Activated CD4-positive, alpha-beta memory T cell treated with anti-CD3 and anti-CD28 coated beads, Interleukin-2, amount 10 ng/mL, durations not matched to agents 7 days and 5 days (primary cell): ENCODE results near the gene FNDC11. TPM values are rescaled to one million over a fixed set of nuclear protein-coding genes. Genes with fewer than 3 reads are reported as not detected.
"Not testable (repeated sequence)": the region's sequence is repeated elsewhere in the genome, so short reads cannot be mapped to it uniquely, and the experiment has no call there.

Source experiments
- CTCF ChIA-PET: fragments of 350-600 bp; sonication (Branson Sonifier 250); formaldehyde crosslinking; loops from one replicate; lab custom pipeline; 2021; ENCODE audit warnings: antibody characterized with exemption, inconsistent platforms; lab: Charles Lee
- POLR2A ChIA-PET: fragments of 350-600 bp; sonication (Branson Sonifier 250); formaldehyde crosslinking; loops from one replicate; lab custom pipeline; 2021; ENCODE audit warnings: antibody characterized with exemption; lab: Charles Lee
- DNase-seq: peaks from one replicate; pipeline ENCODE4 v3.0.0-alpha.2; 2020
- H3K27ac Mint-ChIP-seq: one replicate; pipeline ENCODE4 v1.8.0; 2021; ENCODE audit warnings: mild to moderate bottlenecking, mixed read lengths
- H3K27me3 Mint-ChIP-seq: one replicate; pipeline ENCODE4 v1.8.0; 2021; ENCODE audit warnings: mixed read lengths
- H3K36me3 Mint-ChIP-seq: one replicate; pipeline ENCODE4 v1.8.0; 2021; ENCODE audit warnings: low read depth, mixed read lengths
- H3K4me1 Mint-ChIP-seq: one replicate; pipeline ENCODE4 v1.8.0; 2021; ENCODE audit warnings: mixed read lengths
- H3K4me3 Mint-ChIP-seq: one replicate; pipeline ENCODE4 v1.8.0; 2021; ENCODE audit warnings: mild to moderate bottlenecking, mixed read lengths
- H3K9me3 Mint-ChIP-seq: one replicate; pipeline ENCODE4 v1.8.0; 2021; ENCODE audit warnings: mixed read lengths
- total RNA-seq, 2 experiments: library from RNA; stranded (reverse); gene quantifications; one replicate each; pipeline ENCODE4 v1.2.3, GENCODE V29; 2021

Gene FNDC11, protein sequence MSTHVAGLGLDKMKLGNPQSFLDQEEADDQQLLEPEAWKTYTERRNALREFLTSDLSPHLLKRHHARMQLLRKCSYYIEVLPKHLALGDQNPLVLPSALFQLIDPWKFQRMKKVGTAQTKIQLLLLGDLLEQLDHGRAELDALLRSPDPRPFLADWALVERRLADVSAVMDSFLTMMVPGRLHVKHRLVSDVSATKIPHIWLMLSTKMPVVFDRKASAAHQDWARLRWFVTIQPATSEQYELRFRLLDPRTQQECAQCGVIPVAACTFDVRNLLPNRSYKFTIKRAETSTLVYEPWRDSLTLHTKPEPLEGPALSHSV
- total RNA-seq = under 1 TPM; 0.20 to 0.30 TPM

DNA sequence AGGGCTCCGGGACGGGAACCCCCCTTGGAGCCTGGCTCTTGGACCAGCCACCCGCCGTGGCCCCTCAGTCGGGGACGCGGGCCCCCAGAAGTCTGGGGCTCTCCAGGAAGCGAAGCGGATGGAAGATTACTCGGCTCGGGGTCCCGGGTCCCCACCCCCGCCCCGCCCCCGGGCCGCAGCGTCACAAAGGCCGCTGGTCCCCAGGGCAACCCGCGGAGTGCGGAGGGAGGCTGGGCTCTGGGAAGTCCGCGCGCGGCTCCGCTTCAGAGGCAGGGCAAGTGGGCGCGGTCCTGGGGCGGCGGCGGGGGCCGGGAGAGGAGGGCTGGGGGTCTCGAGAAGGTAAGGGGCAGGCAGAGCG lies at the start of gene FNDC11:
Gene FNDC11, plus strand, starts transcription at position 227 of the 358 bp plus-strand sequence. CDS start 1,505 bp downstream, outside the sequence.
- H3K4me1 Mint-ChIP-seq = peaks cover 15% of the 10 kb centered on the region
- H3K27me3 Mint-ChIP-seq = peaks cover 19% of the 10 kb centered on the region
- H3K27ac Mint-ChIP-seq = peak within 1 kb of the TSS; percentile 77
- no peak for DNase-seq
- H3K4me3 Mint-ChIP-seq = peak within 1 kb of the TSS; percentile 41
- CTCF ChIA-PET = no interaction called here
- POLR2A ChIA-PET = interaction anchor here (1.1 to 2.4 kb wide), 2 partner anchors 11 to 14 kb away, joined by 4 to 7 read pairs; no protein-coding TSS in a partner anchor
- peaks cover 11% of the 10 kb centered on the region for H3K36me3 Mint-ChIP-seq
- no peaks in the 10 kb centered on the region for H3K9me3 Mint-ChIP-seq

DNA sequence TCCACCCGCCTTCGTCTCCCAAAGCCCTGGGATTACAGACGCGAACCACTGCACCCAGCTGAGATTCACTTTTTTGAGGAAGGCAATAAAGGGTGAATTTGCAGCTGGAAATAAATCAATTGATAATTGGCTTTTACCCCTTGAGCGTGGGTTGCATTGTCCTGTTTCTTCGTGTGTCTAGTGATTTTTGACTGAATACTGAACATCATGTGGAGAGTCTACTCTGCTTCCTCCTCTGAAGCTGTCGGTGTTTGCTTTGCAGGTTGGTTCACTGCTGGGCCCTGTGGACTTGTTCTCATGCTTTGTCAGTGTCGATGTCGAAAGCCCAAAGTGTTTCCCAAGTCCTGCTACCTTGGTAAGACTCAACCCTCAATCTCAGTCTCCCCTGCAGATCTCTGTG lies 49.3 kb upstream of the FNDC11 start:
- ChIA-PET CTCF (interaction anchor here (1.1 to 1.6 kb wide), 2 partner anchors 8 to 33 kb away, joined by 3 to 6 read pairs; partner anchors contain the start of gene PTK6), POLR2A (interaction anchor here (1.9 kb wide), 1 partner anchor 16 kb away, joined by 5 read pairs; the partner anchor contains the start of gene PPDPF)
- H3K27me3 Mint-ChIP-seq = peaks cover 33% of the 10 kb centered on the region
- H3K27ac Mint-ChIP-seq = no peak overlapping the region
- H3K4me3 Mint-ChIP-seq = no peak overlapping the region
- H3K4me1 Mint-ChIP-seq = peaks cover 15% of the 10 kb centered on the region
- no peaks in the 10 kb centered on the region for H3K36me3 Mint-ChIP-seq
- no peak for DNase-seq
- H3K9me3 Mint-ChIP-seq = no peaks in the 10 kb centered on the region

DNA sequence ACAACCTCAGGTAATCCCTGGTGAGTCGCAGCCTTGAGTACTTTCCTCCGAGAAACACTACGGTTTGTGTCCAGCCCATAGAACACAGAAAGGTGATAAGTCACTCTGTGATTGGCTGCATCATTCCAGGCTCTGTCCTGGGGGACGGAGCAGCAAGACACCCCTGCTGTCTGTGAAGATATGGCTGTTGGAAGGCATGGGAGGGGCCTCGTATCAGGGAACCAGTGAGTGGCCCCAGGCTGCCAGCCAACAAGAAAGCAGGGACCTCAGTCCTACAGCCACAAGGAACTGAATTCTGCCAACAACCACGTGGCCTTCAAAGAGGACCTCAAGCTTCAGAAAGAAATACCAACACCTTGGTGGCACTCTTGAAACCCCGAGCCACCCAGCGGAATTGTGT lies 48.7 kb upstream of the FNDC11 start:
- H3K4me3 Mint-ChIP-seq = no peak overlapping the region
- peaks cover 38% of the 10 kb centered on the region for H3K27me3 Mint-ChIP-seq

DNA sequence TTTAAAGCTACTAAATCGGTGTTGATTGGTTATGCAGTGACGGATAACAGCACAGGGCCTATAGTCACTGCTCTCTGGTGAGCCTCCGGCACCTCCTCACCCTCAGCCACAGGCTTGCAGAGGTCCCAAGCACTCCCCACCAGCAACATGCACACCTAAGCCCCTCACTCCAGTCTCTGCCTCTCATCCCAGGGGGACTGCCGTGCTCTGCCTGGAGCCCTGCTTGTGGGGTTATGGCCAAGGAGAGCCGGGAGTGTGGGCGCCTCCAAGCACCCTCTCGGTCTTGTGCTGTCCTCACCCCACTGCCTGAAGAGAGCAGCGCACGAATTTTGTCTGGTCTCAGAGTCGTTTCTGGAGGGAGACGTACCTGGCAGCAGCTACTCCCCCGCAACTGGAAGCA lies 48.2 kb upstream of the FNDC11 start:
- ChIA-PET CTCF (interaction anchor here (1.6 kb wide), 1 partner anchor 9 kb away, joined by 6 read pairs; no protein-coding TSS in a partner anchor), POLR2A (interaction anchor here (1.9 kb wide), 1 partner anchor 15 kb away, joined by 5 read pairs; the partner anchor contains the start of gene PPDPF)
- Mint-ChIP-seq H3K27ac (no peak overlapping the region), H3K27me3 (peaks cover 39% of the 10 kb centered on the region), H3K4me1 (peaks cover 15% of the 10 kb centered on the region), H3K36me3 (no peaks in the 10 kb centered on the region), H3K9me3 (no peaks in the 10 kb centered on the region), H3K4me3 (no peak overlapping the region)
- DNase-seq = no peak

More for the DNA sequence above, 48.7 kb upstream of the FNDC11 start:
- CTCF ChIA-PET = interaction anchor here (1.6 kb wide), 1 partner anchor 9 kb away, joined by 6 read pairs; no protein-coding TSS in a partner anchor
- Mint-ChIP-seq H3K4me1 (peaks cover 15% of the 10 kb centered on the region), H3K9me3 (no peaks in the 10 kb centered on the region), H3K36me3 (no peaks in the 10 kb centered on the region), H3K27ac (no peak overlapping the region)
- POLR2A ChIA-PET = interaction anchor here (1.9 kb wide), 1 partner anchor 15 kb away, joined by 5 read pairs; the partner anchor contains the start of gene PPDPF
- no peak for DNase-seq

DNA sequence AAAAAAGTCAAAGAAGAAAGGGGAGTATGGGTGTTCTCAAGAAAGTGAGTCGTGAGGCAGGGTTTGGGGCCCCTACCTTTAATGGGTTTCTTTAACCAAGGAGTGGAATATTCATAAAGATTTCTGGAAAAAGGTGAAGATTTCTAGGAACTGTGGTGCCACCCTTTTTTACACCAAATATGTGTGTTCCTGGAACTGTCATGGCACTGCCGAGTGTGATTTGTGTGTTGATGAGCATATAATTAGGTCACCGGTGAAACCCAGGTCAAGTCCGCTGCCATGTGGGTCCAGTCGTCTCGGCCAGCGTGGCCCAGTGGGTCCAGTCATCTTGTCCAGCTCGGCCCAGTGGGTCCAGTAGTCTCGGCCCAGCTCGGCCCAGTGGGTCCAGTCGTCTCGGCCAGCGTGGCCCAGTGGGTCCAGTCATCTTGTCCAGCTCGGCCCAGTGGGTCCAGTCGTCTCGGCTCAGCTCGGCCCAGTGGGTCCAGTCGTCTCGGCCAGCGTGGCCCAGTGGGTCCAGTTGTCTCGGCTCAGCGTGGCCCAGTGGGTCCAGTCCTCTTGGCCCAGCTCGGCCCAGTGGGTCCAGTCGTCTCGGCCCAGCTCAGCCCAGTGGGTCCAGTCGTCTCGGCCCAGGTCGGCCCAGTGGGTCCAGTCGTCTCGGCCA lies 46.7 kb upstream of the FNDC11 start:
- POLR2A ChIA-PET = interaction anchor here (1.8 kb wide), 1 partner anchor 13 kb away, joined by 8 read pairs; the partner anchor contains the start of gene PPDPF
- H3K4me3 Mint-ChIP-seq = no peak overlapping the region
- H3K27ac Mint-ChIP-seq = no peak overlapping the region
- peaks cover 41% of the 10 kb centered on the region for H3K27me3 Mint-ChIP-seq
- no peaks in the 10 kb centered on the region for H3K9me3 Mint-ChIP-seq
- DNase-seq = no peak
- CTCF ChIA-PET = interaction anchor here (1.5 kb wide), 1 partner anchor 10 kb away, joined by 4 read pairs; no protein-coding TSS in a partner anchor
- no peaks in the 10 kb centered on the region for H3K36me3 Mint-ChIP-seq
- H3K4me1 Mint-ChIP-seq = peaks cover 15% of the 10 kb centered on the region

GRCh38 chr20:63508072-63508768 lies 45.7 kb upstream of the FNDC11 start:
- H3K9me3 Mint-ChIP-seq = no peaks in the 10 kb centered on the region
- CTCF ChIA-PET = interaction anchor here (0.7 to 1.5 kb wide), 2 partner anchors 11 to 74 kb away, joined by 3 to 4 read pairs; no protein-coding TSS in a partner anchor
- peaks cover 47% of the 10 kb centered on the region for H3K27me3 Mint-ChIP-seq
- no peak overlapping the region for H3K4me3 Mint-ChIP-seq
- peaks cover 15% of the 10 kb centered on the region for H3K4me1 Mint-ChIP-seq
- DNase-seq = no peak
- H3K27ac Mint-ChIP-seq = no peak overlapping the region
- POLR2A ChIA-PET = interaction anchor here (0.9 to 1.8 kb wide), 2 partner anchors 12 to 16 kb away, joined by 3 to 8 read pairs; partner anchors contain the start of gene PPDPF
- no peaks in the 10 kb centered on the region for H3K36me3 Mint-ChIP-seq

DNA sequence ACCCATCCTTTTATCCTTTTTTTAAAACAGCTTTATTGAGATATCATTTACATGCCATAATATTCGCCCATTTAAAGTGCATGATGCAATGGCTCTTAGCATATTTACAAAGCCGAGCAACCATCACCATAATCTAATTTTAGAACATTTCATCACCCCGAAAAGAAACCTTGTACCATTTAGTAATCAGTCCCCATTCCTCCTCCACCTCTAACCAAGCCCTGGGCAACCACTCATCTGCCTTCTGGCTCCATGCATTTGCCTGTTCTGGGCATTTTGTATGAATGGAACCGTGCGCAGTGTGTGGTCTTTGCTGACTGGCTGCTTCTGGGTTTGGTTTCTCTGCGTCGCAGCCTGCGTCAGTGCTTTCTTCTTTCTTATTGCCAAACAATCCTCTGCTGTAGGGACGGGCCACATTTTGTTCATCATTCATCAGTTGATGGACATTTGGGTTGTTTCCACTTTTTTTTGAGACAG lies 44.8 kb upstream of the FNDC11 start:
- DNase-seq = no peak
- ChIA-PET POLR2A (interaction anchor here (0.9 kb wide), 1 partner anchor 15 kb away, joined by 3 read pairs; no protein-coding TSS in a partner anchor), CTCF (interaction anchor here (1.5 kb wide), 1 partner anchor 12 kb away, joined by 4 read pairs; no protein-coding TSS in a partner anchor)
- H3K9me3 Mint-ChIP-seq = no peaks in the 10 kb centered on the region
- H3K36me3 Mint-ChIP-seq = no peaks in the 10 kb centered on the region
- no peak overlapping the region for H3K27ac Mint-ChIP-seq
- H3K27me3 Mint-ChIP-seq = peaks cover 51% of the 10 kb centered on the region
- H3K4me1 Mint-ChIP-seq = peaks cover 15% of the 10 kb centered on the region
- no peak overlapping the region for H3K4me3 Mint-ChIP-seq

- peaks cover 4% of the 10 kb centered on the region for H3K9me3 Mint-ChIP-seq
- ChIA-PET POLR2A (no interaction called here), CTCF (no interaction called here)
- H3K27ac Mint-ChIP-seq = no peak overlapping the region
- no peak for DNase-seq
- no peak overlapping the region for H3K4me3 Mint-ChIP-seq
- H3K27me3 Mint-ChIP-seq = peaks cover 54% of the 10 kb centered on the region
- peaks cover 3% of the 10 kb centered on the region for H3K36me3 Mint-ChIP-seq
- H3K4me1 Mint-ChIP-seq = peaks cover 3% of the 10 kb centered on the region
Observed at GRCh38 chr20:63513207-63513606, 40.8 kb upstream of the FNDC11 start.

DNA sequence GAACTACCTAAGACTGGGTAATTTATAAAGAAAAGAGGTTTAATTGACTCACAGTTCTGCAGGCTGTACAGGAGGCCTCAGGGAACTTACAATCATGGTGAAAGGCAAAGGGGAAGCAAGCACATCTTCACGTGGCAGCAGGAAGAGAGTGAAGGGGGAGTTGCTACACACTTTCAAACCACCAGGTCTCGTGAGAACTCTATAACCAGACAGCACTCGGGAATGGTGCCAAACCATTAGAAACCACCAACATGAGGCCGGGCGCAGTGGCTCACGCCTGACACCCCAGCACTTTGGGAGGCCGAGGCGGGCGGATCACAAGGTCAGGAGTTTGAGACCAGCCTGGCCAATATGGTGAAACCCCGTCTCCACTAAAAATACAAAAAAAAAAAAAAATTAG lies 39.4 kb upstream of the FNDC11 start:
- H3K27ac Mint-ChIP-seq, H3K4me3 Mint-ChIP-seq, H3K9me3 Mint-ChIP-seq, POLR2A ChIA-PET, H3K36me3 Mint-ChIP-seq, DNase-seq, CTCF ChIA-PET, H3K4me1 Mint-ChIP-seq: not testable (repeated sequence)
- peaks cover 47% of the 10 kb centered on the region for H3K27me3 Mint-ChIP-seq

DNA sequence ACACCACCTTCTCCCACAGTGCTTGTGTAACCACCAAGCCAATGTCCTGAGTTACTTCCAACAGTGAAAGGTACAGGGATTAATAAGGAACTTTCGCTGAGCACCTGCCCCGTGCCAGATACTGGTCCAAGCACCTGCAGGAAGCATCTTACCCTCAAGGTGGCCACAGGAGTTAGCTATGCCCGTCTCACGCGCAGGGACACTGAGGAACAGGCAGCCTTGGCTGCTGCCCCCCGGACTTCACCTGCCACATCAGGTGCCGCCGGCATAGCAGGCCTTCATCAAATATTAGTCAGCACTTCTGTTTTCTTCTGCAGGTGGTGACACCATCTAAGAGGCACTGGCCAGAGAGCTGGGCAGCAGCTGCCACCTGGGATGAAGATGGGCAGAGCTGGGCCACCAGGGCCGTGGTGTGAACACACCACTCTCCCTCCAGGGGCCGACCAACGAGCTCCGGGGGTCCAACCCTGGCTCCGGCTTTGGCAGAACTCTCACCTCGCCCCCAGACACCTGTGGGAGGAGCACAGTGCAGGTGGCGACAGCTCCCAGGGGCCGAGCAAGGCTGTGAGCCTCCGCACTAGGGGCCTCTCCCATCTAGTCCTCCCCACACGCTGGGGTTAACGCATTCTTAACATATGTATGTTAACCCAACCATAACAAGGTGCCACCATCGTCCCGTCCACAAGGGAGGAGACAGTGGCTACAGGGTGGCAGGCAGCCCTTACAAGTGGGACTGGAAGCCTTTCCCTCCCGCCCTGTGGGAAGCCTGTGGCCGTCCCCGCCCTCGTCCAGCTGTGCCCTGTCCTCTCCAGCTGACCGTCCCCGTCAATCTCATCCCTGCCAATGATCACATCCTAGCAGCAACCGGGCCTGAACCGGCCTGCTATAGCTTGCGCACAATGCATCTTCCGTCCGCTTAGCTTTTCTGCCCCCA lies 36.3 kb upstream of the FNDC11 start:
- DNase-seq = no peak
- H3K9me3 Mint-ChIP-seq = peaks cover 6% of the 10 kb centered on the region
- CTCF ChIA-PET = interaction anchor here (1.2 kb wide), 1 partner anchor 20 kb away, joined by 4 read pairs; the partner anchor contains the start of gene PTK6
- H3K4me1 Mint-ChIP-seq = peaks cover 6% of the 10 kb centered on the region
- H3K27ac Mint-ChIP-seq = no peak overlapping the region
- peaks cover 11% of the 10 kb centered on the region for H3K36me3 Mint-ChIP-seq
- H3K4me3 Mint-ChIP-seq = no peak overlapping the region
- POLR2A ChIA-PET = no interaction called here
- peaks cover 30% of the 10 kb centered on the region for H3K27me3 Mint-ChIP-seq

- ChIA-PET CTCF (interaction anchor here (1.2 kb wide), 1 partner anchor 19 kb away, joined by 4 read pairs; the partner anchor contains the start of gene PTK6), POLR2A (no interaction called here)
- H3K27ac Mint-ChIP-seq = no peak overlapping the region
- DNase-seq = no peak
- H3K4me3 Mint-ChIP-seq = no peak overlapping the region
- peaks cover 23% of the 10 kb centered on the region for H3K27me3 Mint-ChIP-seq
- H3K36me3 Mint-ChIP-seq = peaks cover 19% of the 10 kb centered on the region
- H3K9me3 Mint-ChIP-seq = peaks cover 6% of the 10 kb centered on the region
- H3K4me1 Mint-ChIP-seq = peaks cover 7% of the 10 kb centered on the region
Observed at GRCh38 chr20:63518351-63518861, 35.6 kb upstream of the FNDC11 start.
